22Rv1 (cell line): ENCODE data around the gene FRAS1.

Experiments used
- ZFX ChIP-seq: fragments of 450-650 bp; IDR thresholded peaks from 2 replicates; pipeline ENCODE4 v1.6.1; 2017; ENCODE audit warnings: antibody characterized with exemption, borderline replicate concordance
- TF ChIP-seq, protein P1 (sequence below): fragments of 450-650 bp; IDR thresholded peaks from 2 replicates; pipeline ENCODE4 v1.5.1; 2017; ENCODE audit warnings: mild to moderate bottlenecking

DNA sequence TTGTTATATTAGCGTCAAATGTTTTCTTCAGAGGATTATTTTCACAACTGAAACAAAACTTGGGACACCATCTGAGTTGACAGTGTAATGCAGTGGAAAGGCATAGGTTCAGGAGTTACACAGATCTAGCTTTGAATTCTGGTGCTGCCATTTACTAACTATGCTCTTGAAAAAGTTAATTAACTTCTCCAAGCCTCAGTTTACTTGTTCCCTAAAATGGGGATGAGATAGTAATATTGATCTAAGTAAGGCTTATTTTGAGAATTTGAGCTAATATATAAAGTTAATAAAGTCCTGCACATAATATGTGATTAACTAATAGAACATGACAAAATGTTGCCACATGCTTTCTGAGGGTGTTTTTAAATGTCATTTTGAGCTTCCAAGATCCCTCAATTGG lies 112.6 kb downstream of the FRAS1 start:
- TF ChIP-seq ZFX, result no peak
- TF ChIP-seq, protein P1, sequence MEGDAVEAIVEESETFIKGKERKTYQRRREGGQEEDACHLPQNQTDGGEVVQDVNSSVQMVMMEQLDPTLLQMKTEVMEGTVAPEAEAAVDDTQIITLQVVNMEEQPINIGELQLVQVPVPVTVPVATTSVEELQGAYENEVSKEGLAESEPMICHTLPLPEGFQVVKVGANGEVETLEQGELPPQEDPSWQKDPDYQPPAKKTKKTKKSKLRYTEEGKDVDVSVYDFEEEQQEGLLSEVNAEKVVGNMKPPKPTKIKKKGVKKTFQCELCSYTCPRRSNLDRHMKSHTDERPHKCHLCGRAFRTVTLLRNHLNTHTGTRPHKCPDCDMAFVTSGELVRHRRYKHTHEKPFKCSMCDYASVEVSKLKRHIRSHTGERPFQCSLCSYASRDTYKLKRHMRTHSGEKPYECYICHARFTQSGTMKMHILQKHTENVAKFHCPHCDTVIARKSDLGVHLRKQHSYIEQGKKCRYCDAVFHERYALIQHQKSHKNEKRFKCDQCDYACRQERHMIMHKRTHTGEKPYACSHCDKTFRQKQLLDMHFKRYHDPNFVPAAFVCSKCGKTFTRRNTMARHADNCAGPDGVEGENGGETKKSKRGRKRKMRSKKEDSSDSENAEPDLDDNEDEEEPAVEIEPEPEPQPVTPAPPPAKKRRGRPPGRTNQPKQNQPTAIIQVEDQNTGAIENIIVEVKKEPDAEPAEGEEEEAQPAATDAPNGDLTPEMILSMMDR, result no peak
